IMR-90 (cell line): ENCODE measurements around the gene ITGB2. TPM values are rescaled to one million over a fixed set of nuclear protein-coding genes. Genes with fewer than 3 reads are reported as not detected.
A peak's percentile ranks its signal among the peaks of the same experiment; 100 is the strongest.

Source experiments
- ATAC-seq: fragments of 200-7000 bp; cut with Tn5 transposase; 2 replicates; pipeline ENCODE4 v1.9.1; 2020; ENCODE audit warnings: low read depth, mild to moderate bottlenecking, moderate library complexity
- BruUV-seq: library from RNA; stranded (reverse); fragments of 400-500 nt; replicated peaks from 2 replicates; lab custom pipeline; 2021; lab: Mats Ljungman, UMichigan
- CTCF ChIA-PET: fragments of 300-600 bp; formaldehyde crosslinking; extraction: SDS; loops from one replicate; lab custom pipeline; 2021; ENCODE audit warnings: antibody characterized with exemption; lab: Yijun Ruan, JAX
- POLR2A ChIA-PET: fragments of 300-600 bp; sonication (Branson Sonifier 250); formaldehyde crosslinking; loops from one replicate; lab custom pipeline; 2022; ENCODE audit warnings: antibody characterized with exemption; ENCODE audit not compliant: unreplicated experiment; lab: Charles Lee
- DNase-seq: peaks from one replicate; pipeline ENCODE4 v3.0.0; 2013
- H2AFZ ChIP-seq: replicated peaks from 2 replicates; pipeline ENCODE3; 2013; ENCODE audit warnings: low read length, mild to moderate bottlenecking; ENCODE audit not compliant: poor library complexity
- H2AK5ac ChIP-seq: 2 replicates; pipeline ENCODE4 v1.6.1; 2013; ENCODE audit warnings: low read depth, low read length, inconsistent platforms
- H2AK9ac ChIP-seq: replicated peaks from 2 replicates; pipeline ENCODE3; 2013; ENCODE audit warnings: mild to moderate bottlenecking, low read depth, low read length, moderate library complexity; ENCODE audit not compliant: poor library complexity
- H2BK120ac ChIP-seq: 2 replicates; pipeline ENCODE4 v1.6.1; 2013; ENCODE audit warnings: low read depth, low read length, inconsistent platforms
- H2BK15ac ChIP-seq: 3 replicates; pipeline ENCODE4 v1.6.1; 2013; ENCODE audit warnings: low read depth, low read length, inconsistent platforms
- H2BK20ac ChIP-seq: 2 replicates; pipeline ENCODE4 v1.6.1; 2013; ENCODE audit warnings: low read depth, mild to moderate bottlenecking, inconsistent platforms, low read length, moderate library complexity
- H2BK5ac ChIP-seq: 2 replicates; pipeline ENCODE4 v1.6.1; 2013; ENCODE audit warnings: mild to moderate bottlenecking, low read depth, low read length, inconsistent platforms; ENCODE audit not compliant: poor library complexity, severe bottlenecking
- H3K14ac ChIP-seq: replicated peaks from 2 replicates; pipeline ENCODE4 v1.6.1; 2013; ENCODE audit warnings: low read depth, low read length, inconsistent platforms
- H3K18ac ChIP-seq: 2 replicates; pipeline ENCODE4 v1.6.1; 2013; ENCODE audit warnings: low read depth, low read length, control low read depth
- H3K23ac ChIP-seq: 2 replicates; pipeline ENCODE4 v1.6.1; 2013; ENCODE audit warnings: low read depth, low read length, inconsistent platforms
- H3K27ac ChIP-seq: 2 replicates; pipeline ENCODE4 v1.5.1; 2013; ENCODE audit warnings: mild to moderate bottlenecking, control low read depth, low read length; ENCODE audit not compliant: insufficient read depth
- H3K27me3 ChIP-seq: 2 replicates; pipeline ENCODE4 v1.6.1; 2013; ENCODE audit warnings: low read length; ENCODE audit not compliant: control insufficient read depth, insufficient read depth
- H3K36me3 ChIP-seq: 2 replicates; pipeline ENCODE4 v1.6.1; 2013; ENCODE audit warnings: low read length, mixed read lengths; ENCODE audit not compliant: control insufficient read depth, insufficient read depth
- H3K4ac ChIP-seq: 2 replicates; pipeline ENCODE4 v1.6.1; 2013; ENCODE audit warnings: low read depth, low read length, inconsistent platforms
- H3K4me1 ChIP-seq: 2 replicates; pipeline ENCODE4 v1.6.1; 2013; ENCODE audit warnings: low read length, mixed read lengths; ENCODE audit not compliant: control insufficient read depth, insufficient read depth
- H3K4me2 ChIP-seq: 2 replicates; pipeline ENCODE4 v1.6.1; 2013; ENCODE audit warnings: low read depth, mild to moderate bottlenecking, control low read depth, low read length, moderate library complexity
- H3K4me3 ChIP-seq: 2 replicates; pipeline ENCODE4 v1.5.1; 2013; ENCODE audit warnings: low read depth, mild to moderate bottlenecking, control low read depth, low read length, moderate library complexity; ENCODE audit not compliant: insufficient read depth
- H3K56ac ChIP-seq: 2 replicates; pipeline ENCODE4 v1.6.1; 2013; ENCODE audit warnings: low read length, inconsistent platforms; ENCODE audit not compliant: insufficient read depth; ENCODE audit errors: extremely low read depth
- H3K79me1 ChIP-seq, 2 experiments: 2 replicates each; pipeline ENCODE4 v1.6.1; 2013; ENCODE audit warnings: low read length in 2 of 2, inconsistent platforms in 1 of 2, low read depth in 1 of 2
- H3K9ac ChIP-seq: 2 replicates; pipeline ENCODE4 v1.6.1; 2013; ENCODE audit warnings: low read depth, low read length, control low read depth
- H3K9me1 ChIP-seq: 2 replicates; pipeline ENCODE4 v1.6.1; 2013; ENCODE audit warnings: low read length, inconsistent platforms; ENCODE audit not compliant: insufficient read depth
- H3K9me3 ChIP-seq: 2 replicates; pipeline ENCODE4 v1.6.1; 2013; ENCODE audit warnings: low read length; ENCODE audit not compliant: control insufficient read depth, insufficient read depth
- H4K20me1 ChIP-seq: 2 replicates; pipeline ENCODE4 v1.6.1; 2013; ENCODE audit warnings: low read length, inconsistent platforms; ENCODE audit not compliant: insufficient read depth
- H4K5ac ChIP-seq: 2 replicates; pipeline ENCODE4 v1.6.1; 2013; ENCODE audit warnings: mild to moderate bottlenecking, low read depth, low read length, control low read depth
- H4K8ac ChIP-seq, 2 experiments: 2 replicates each; pipeline ENCODE4 v1.6.1; 2013; ENCODE audit warnings: low read depth in 2 of 2, low read length in 2 of 2, control low read depth in 1 of 2, inconsistent platforms in 1 of 2
- H4K91ac ChIP-seq: 2 replicates; pipeline ENCODE4 v1.6.1; 2013; ENCODE audit warnings: low read depth, low read length, inconsistent platforms; ENCODE audit not compliant: insufficient read depth
- BHLHE40 ChIP-seq: fragments of 150-350 bp; IDR thresholded peaks from 2 replicates; pipeline ENCODE4 v1.6.1; 2016; ENCODE audit warnings: mild to moderate bottlenecking, low read depth, low read length
- CEBPB ChIP-seq: IDR thresholded peaks from 2 replicates; pipeline ENCODE4 v1.6.1; 2012; ENCODE audit warnings: low read depth, low read length, improper control_type of control experiment
- CHD1 ChIP-seq: IDR thresholded peaks from 2 replicates; pipeline ENCODE4 v1.6.1; 2012; ENCODE audit warnings: low read depth, low read length, improper control_type of control experiment
- FOS ChIP-seq: fragments of 150-350 bp; IDR thresholded peaks from 2 replicates; pipeline ENCODE4 v1.6.1; 2016; ENCODE audit warnings: low read depth, low read length
- MAFK ChIP-seq: IDR thresholded peaks from 2 replicates; pipeline ENCODE4 v1.6.1; 2012; ENCODE audit warnings: low read depth, low read length, improper control_type of control experiment
- MAZ ChIP-seq: IDR thresholded peaks from 2 replicates; pipeline ENCODE4 v1.6.1; 2012; ENCODE audit warnings: low read depth, mild to moderate bottlenecking, low read length, improper control_type of control experiment, moderate library complexity, borderline replicate concordance
- MXI1 ChIP-seq: IDR thresholded peaks from 2 replicates; pipeline ENCODE4 v1.6.1; 2012; ENCODE audit warnings: low read depth, mild to moderate bottlenecking, low read length, moderate library complexity, borderline replicate concordance
- NFE2L2 ChIP-seq: fragments of 150-350 bp; IDR thresholded peaks from 2 replicates; pipeline ENCODE4 v1.6.1; 2016; ENCODE audit warnings: low read depth, mild to moderate bottlenecking, low read length
- POLR2A ChIP-seq: IDR thresholded peaks from 2 replicates; pipeline ENCODE4 v1.6.1; 2012; ENCODE audit warnings: mild to moderate bottlenecking, low read depth, low read length
- RAD21 ChIP-seq: IDR thresholded peaks from 2 replicates; pipeline ENCODE4 v1.6.1; 2012; ENCODE audit warnings: low read length, improper control_type of control experiment
- RCOR1 ChIP-seq: IDR thresholded peaks from 2 replicates; pipeline ENCODE4 v1.6.1; 2012; ENCODE audit warnings: mild to moderate bottlenecking, low read length, improper control_type of control experiment; ENCODE audit not compliant: insufficient replicate concordance
- RFX5 ChIP-seq: IDR thresholded peaks from 2 replicates; pipeline ENCODE4 v1.8.0; 2012; ENCODE audit warnings: low read depth, mild to moderate bottlenecking, low read length, moderate library complexity
- SMC3 ChIP-seq: fragments of 150-350 bp; IDR thresholded peaks from 2 replicates; pipeline ENCODE4 v1.6.1; 2016; ENCODE audit warnings: low read depth, mild to moderate bottlenecking, antibody characterized with exemption, low read length, moderate library complexity
- WGBS, 2 experiments: methylation state at CpG; one replicate each; pipeline versions ENCODE4 v1.1.5 to v1.1.7; 2013; ENCODE audit warnings: missing lambda C conversion rate in 2 of 2; ENCODE audit not compliant: insufficient read length in 1 of 2; ENCODE audit errors: extremely low coverage in 2 of 2; 5-methylcytosine and 5-hydroxymethylcytosine counted together
- dilution Hi-C: fragments of 300-500 bp; cut with HindIII; formaldehyde crosslinking; loops from one replicate; pipeline ENCODE4 v1.14.3; 2018; ENCODE audit warnings: low sequenced_read_pairs; ENCODE audit not compliant: unreplicated experiment
- in situ Hi-C: fragments of 300-500 bp; cut with MboI; formaldehyde crosslinking; loops from 3 replicates; pipeline ENCODE4 v1.14.3; 2019; ENCODE audit warnings: low sequenced_read_pairs, inconsistent platforms, mixed read lengths
- intact Hi-C: fragments of 100-400 bp; cut with micrococcal nuclease; formaldehyde crosslinking; loops from 2 replicates; pipeline ENCODE4 v1.10.0; 2022
- polyA plus RNA-seq, 3 experiments: library from polyadenylated mRNA; depleted of rRNA; stranded (reverse); fragments of >200 nt; gene quantifications; 2 replicates each; pipeline ENCODE4 v1.2.3, GENCODE V29; 2012; ENCODE audit warnings: low replicate concordance in 1 of 3
- total RNA-seq: library from RNA; depleted of rRNA; stranded (reverse); fragments of >200 nt; gene quantifications from 2 replicates; pipeline ENCODE4 v1.2.3, GENCODE V29; 2012
- TF ChIP-seq, protein P1 (sequence below): fragments of 150-350 bp; IDR thresholded peaks from 2 replicates; pipeline ENCODE4 v1.6.1; 2016; ENCODE audit warnings: low read depth, mild to moderate bottlenecking, low read length, moderate library complexity, borderline replicate concordance
- TF ChIP-seq, protein P2 (sequence below): conservative IDR thresholded peaks from 2 replicates; pipeline ENCODE4 v1.5.1; 2012; ENCODE audit warnings: mild to moderate bottlenecking, low read depth, low read length, improper control_type of control experiment
- TF ChIP-seq, protein P3 (sequence below): fragments of 150-350 bp; IDR thresholded peaks from 2 replicates; pipeline ENCODE4 v1.6.1; 2017; ENCODE audit warnings: mild to moderate bottlenecking, antibody characterized with exemption, low read length, low read depth

ITGB2 gene
- total and polyA plus RNA-seq, 2 of the 4 experiments (the other 2 are of a cell fraction), result 0.14 TPM; not detected in 1

DNA sequence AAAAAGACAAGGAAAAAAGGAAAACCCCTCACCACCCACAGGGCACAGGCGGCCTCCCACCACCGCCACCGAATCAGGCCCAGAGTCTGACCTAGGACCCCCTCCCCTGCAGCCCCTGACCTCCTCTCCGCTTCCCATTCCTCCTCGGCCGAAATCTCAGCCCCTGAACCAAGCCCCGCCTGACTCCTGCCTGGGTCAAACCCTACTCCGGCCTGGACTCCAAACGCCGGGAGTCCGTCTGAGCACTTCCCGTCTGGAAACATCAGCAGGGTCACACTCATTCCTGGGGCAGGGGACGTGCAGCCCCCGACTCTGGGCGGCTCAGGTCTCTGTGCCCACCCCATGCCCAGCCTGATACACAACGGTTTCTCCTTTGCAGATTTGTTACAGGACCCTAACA is 76.4 kb downstream of the ITGB2 start:
- peak overlapping the region; percentile 42 for H2AK9ac ChIP-seq
- intact Hi-C loops (no loop called here), dilution Hi-C loops (no loop called here), in situ Hi-C loops (no loop called here)
- H3K23ac ChIP-seq, result no peak overlapping the region
- no peak overlapping the region for H4K5ac ChIP-seq
- H3K27ac ChIP-seq, result no peak overlapping the region
- peaks cover 6% of the 10 kb centered on the region for H3K36me3 ChIP-seq
- no peak overlapping the region for H3K14ac ChIP-seq
- no peak overlapping the region for H3K9ac ChIP-seq
- DNase-seq (no peak), ATAC-seq (no peak)
- no peak overlapping the region for H3K18ac ChIP-seq
- no peak overlapping the region for H3K56ac ChIP-seq
- ChIA-PET POLR2A (no interaction called here), CTCF (no interaction called here)
- WGBS, 2 experiments, result 63% methylated on average over 8 of the region's 16 CpGs; no CpG with 5 or more reads in 1 of the 2 experiments
- no peak overlapping the region for H4K91ac ChIP-seq
- no peak overlapping the region for H2AK5ac ChIP-seq
- H3K79me1 ChIP-seq, result 0 out of 4 replicates have a peak, but pooled peaks cover 0 to under 1% of the 10 kb centered on the region in 2 experiments
- no peak overlapping the region for H2BK20ac ChIP-seq
- H3K9me1 ChIP-seq, result peaks cover 13% of the 10 kb centered on the region; the same call in 1 of the 2 replicates
- peaks cover 2% of the 10 kb centered on the region; the same call in 1 of the 2 replicates for H3K4me1 ChIP-seq
- no peaks in the 10 kb centered on the region; the same call in 1 of the 2 replicates for H4K20me1 ChIP-seq
- peaks cover 23% of the 10 kb centered on the region for H3K27me3 ChIP-seq
- BruUV-seq, result no TSS peak
- TF ChIP-seq POLR2A, result no peak
- TF ChIP-seq, protein P1, sequence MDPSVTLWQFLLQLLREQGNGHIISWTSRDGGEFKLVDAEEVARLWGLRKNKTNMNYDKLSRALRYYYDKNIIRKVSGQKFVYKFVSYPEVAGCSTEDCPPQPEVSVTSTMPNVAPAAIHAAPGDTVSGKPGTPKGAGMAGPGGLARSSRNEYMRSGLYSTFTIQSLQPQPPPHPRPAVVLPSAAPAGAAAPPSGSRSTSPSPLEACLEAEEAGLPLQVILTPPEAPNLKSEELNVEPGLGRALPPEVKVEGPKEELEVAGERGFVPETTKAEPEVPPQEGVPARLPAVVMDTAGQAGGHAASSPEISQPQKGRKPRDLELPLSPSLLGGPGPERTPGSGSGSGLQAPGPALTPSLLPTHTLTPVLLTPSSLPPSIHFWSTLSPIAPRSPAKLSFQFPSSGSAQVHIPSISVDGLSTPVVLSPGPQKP, result no peak
- no peak for TF ChIP-seq SMC3
- no peak for TF ChIP-seq MAZ
- TF ChIP-seq CEBPB, result no peak
- TF ChIP-seq MAFK, result no peak
- TF ChIP-seq MXI1, result no peak
- TF ChIP-seq, protein P2, sequence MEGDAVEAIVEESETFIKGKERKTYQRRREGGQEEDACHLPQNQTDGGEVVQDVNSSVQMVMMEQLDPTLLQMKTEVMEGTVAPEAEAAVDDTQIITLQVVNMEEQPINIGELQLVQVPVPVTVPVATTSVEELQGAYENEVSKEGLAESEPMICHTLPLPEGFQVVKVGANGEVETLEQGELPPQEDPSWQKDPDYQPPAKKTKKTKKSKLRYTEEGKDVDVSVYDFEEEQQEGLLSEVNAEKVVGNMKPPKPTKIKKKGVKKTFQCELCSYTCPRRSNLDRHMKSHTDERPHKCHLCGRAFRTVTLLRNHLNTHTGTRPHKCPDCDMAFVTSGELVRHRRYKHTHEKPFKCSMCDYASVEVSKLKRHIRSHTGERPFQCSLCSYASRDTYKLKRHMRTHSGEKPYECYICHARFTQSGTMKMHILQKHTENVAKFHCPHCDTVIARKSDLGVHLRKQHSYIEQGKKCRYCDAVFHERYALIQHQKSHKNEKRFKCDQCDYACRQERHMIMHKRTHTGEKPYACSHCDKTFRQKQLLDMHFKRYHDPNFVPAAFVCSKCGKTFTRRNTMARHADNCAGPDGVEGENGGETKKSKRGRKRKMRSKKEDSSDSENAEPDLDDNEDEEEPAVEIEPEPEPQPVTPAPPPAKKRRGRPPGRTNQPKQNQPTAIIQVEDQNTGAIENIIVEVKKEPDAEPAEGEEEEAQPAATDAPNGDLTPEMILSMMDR, result no peak
- TF ChIP-seq FOS, result no peak
- no peak for TF ChIP-seq RAD21
- no peak for TF ChIP-seq RCOR1
- TF ChIP-seq NFE2L2, result no peak
- TF ChIP-seq RFX5, result no peak
- TF ChIP-seq CHD1, result no peak
- TF ChIP-seq, protein P3, sequence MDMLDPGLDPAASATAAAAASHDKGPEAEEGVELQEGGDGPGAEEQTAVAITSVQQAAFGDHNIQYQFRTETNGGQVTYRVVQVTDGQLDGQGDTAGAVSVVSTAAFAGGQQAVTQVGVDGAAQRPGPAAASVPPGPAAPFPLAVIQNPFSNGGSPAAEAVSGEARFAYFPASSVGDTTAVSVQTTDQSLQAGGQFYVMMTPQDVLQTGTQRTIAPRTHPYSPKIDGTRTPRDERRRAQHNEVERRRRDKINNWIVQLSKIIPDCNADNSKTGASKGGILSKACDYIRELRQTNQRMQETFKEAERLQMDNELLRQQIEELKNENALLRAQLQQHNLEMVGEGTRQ, result no peak
- no peak for TF ChIP-seq BHLHE40
- no peaks in the 10 kb centered on the region for H3K9me3 ChIP-seq
- H2BK120ac ChIP-seq, result no peak overlapping the region
- H2BK5ac ChIP-seq, result no peak overlapping the region
- H2BK15ac ChIP-seq, result no peak overlapping the region
- no peak overlapping the region for H3K4me2 ChIP-seq
- H3K4me3 ChIP-seq, result no peak overlapping the region
- no peak overlapping the region for H4K8ac ChIP-seq
- no peak overlapping the region for H3K4ac ChIP-seq
- H2AFZ ChIP-seq, result no peak overlapping the region
